Activated T-cell treated with anti-CD3 and anti-CD28 coated beads, Interleukin-2, amount 50 U/mL, for 72 hours (primary cell): ENCODE data around the gene SUN5. TPM values are rescaled to one million over a fixed set of nuclear protein-coding genes. Genes with fewer than 3 reads are reported as not detected.
A peak's percentile ranks its signal among the peaks of the same experiment; 100 is the strongest.
"Not testable (repeated sequence)": the region's sequence is repeated elsewhere in the genome, so short reads cannot be mapped to it uniquely, and the experiment has no call there.

Source experiments
- ATAC-seq, 2 donors: fragments of 150-1000 bp; cut with Tn5 transposase; replicated peaks in 1 of 2; 2 replicates each; pipeline ENCODE4 v1.10.0; 2021; ENCODE audit warnings: moderate library complexity in 2 of 2, mild to moderate bottlenecking in 1 of 2
- DNase-seq, 2 donors: peaks; one replicate each; pipeline ENCODE4 v3.0.0; 2021 to 2022; ENCODE audit warnings: mixed read lengths in 1 of 2
- H3K27ac Mint-ChIP-seq: one replicate; pipeline ENCODE4 v1.8.0; 2022; ENCODE audit warnings: mild to moderate bottlenecking, moderate library complexity, mixed read lengths
- H3K27me3 Mint-ChIP-seq: one replicate; pipeline ENCODE4 v1.8.0; 2022; ENCODE audit warnings: low read depth, mixed read lengths
- H3K36me3 Mint-ChIP-seq, 2 donors: one replicate each; pipeline ENCODE4 v1.8.0; 2022; ENCODE audit warnings: mixed read lengths in 2 of 2, mild to moderate bottlenecking in 1 of 2; ENCODE audit not compliant: insufficient read depth in 2 of 2
- H3K4me1 Mint-ChIP-seq: one replicate; pipeline ENCODE4 v1.8.0; 2022; ENCODE audit warnings: low read depth, mixed read lengths
- H3K4me3 Mint-ChIP-seq, 2 donors: one replicate each; pipeline ENCODE4 v1.8.0; 2022; ENCODE audit warnings: mild to moderate bottlenecking in 2 of 2, mixed read lengths in 2 of 2, moderate library complexity in 2 of 2
- H3K9me3 Mint-ChIP-seq, 2 donors: one replicate each; pipeline ENCODE4 v1.8.0; 2022; ENCODE audit warnings: mixed read lengths in 2 of 2
- total RNA-seq, 2 donors: library from RNA; stranded (reverse); gene quantifications; one replicate each; pipeline ENCODE4 v1.2.3, GENCODE V29; 2022

The SUN5 gene
- total RNA-seq, 2 donors from 2014 or later = not detected

DNA sequence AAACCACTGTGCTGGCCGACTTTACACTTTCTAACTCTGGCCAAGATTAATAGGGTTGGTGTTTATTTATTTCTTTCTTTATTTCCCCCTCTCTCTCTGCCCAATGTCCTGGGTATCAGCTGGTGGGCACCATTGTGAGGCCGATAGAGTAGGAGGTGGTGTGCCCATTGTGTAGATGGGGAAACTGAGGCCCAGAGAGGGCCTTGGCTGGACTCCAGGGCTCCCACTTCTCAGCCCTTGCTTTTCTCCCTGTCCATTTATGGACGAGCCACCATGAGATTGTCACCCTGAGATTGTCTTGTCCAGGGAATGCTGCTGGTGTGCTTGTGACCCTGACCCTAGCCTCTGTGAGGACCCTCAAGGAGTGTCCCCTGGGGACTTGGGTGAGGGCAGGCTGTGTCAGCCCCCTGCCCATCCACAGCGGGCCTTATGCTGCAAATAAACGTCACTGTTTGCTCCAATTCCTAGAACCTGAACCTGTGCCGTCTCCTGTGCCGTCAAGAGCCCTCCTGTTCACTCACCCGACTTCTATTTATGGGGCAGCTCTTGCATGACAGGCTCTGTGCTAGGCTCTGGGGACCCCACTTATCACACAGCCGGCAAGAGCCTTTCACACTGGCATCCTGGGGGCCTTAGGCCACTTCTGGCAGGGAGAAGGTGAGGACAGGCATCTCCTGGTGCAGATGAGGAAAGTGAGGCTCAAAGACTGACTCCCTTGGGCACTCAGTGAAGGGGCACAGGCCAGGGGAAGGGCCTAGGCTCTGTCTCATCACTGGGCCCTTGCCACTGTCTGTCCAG, 24.8 kb downstream of the SUN5 start:
- Mint-ChIP-seq H3K4me3 (no peak overlapping the region), H3K36me3 (peaks cover 6 to 8% of the 10 kb centered on the region in 2 donors), H3K9me3 (peaks cover 0 to 6% of the 10 kb centered on the region in 2 donors), H3K27ac (no peak overlapping the region), H3K27me3 (no peaks in the 10 kb centered on the region), H3K4me1 (peaks cover 20% of the 10 kb centered on the region)
- DNase-seq (no peak), ATAC-seq (no peak)

DNA sequence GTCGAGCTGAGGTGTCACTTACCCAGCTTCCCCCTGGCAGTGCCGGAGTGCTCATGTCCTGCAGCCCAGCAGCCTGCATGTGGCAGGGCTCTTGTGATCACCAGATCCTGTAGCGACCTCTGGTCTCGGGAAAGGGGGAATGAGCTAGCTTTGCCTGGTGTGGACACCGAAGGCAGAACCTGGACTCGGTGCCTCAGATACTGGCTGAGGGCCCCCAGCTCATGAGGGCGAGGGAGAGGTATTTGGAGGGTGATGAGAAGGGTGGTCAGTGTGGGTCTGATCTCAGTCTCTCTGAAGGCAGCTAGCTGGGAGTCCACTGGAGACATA, 26.3 kb downstream of the SUN5 start:
- DNase-seq (no peak), ATAC-seq (no peak)
- H3K27me3 Mint-ChIP-seq = no peaks in the 10 kb centered on the region
- peaks cover 35% of the 10 kb centered on the region for H3K4me1 Mint-ChIP-seq
- H3K27ac Mint-ChIP-seq = no peak overlapping the region
- no peak overlapping the region for H3K4me3 Mint-ChIP-seq
- peaks cover 6 to 8% of the 10 kb centered on the region in 2 donors for H3K36me3 Mint-ChIP-seq
- H3K9me3 Mint-ChIP-seq = peaks cover 0 to 6% of the 10 kb centered on the region in 2 donors

DNA sequence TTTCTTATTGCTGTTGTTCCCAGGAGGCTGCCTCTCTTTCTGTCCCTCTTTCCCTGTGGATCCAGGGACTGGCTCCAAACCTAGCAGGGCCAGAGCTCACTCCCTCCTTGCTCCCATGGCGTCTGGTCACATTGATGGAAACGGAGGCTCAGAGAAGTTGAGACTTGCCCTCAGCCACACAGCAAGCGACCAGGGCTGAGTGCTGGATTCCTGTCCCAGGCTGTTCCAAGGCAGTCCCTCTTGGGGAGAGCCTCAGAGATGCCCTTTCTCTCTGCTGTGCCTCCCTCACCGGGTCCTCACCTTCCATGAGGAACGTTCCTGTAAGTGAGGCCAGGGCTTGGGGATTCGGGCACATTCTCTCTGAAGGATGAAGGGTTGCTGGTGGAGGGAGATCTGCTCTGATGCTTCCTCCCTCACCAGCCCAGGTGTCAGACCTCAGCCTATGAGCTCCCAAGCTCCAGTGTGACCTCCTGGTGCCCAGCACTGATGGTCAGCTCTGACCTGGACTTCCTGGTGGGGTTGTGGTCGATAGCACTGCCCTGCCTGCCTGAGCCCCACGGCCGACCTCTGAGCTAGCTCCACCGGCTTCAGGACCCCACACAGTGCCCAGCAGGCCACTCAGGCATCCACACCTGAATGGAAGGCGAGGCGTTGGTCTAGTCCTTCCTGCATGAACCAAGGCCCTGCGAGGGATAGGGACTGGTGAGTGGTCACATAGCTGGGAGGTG, 26.8 kb downstream of the SUN5 start:
- no peak overlapping the region for H3K4me3 Mint-ChIP-seq
- peaks cover 0 to 6% of the 10 kb centered on the region in 2 donors for H3K9me3 Mint-ChIP-seq
- no peak overlapping the region for H3K27ac Mint-ChIP-seq
- H3K36me3 Mint-ChIP-seq = peaks cover 6 to 8% of the 10 kb centered on the region in 2 donors
- DNase-seq (no peak), ATAC-seq (no peak)
- no peaks in the 10 kb centered on the region for H3K27me3 Mint-ChIP-seq
- peaks cover 40% of the 10 kb centered on the region for H3K4me1 Mint-ChIP-seq

DNA sequence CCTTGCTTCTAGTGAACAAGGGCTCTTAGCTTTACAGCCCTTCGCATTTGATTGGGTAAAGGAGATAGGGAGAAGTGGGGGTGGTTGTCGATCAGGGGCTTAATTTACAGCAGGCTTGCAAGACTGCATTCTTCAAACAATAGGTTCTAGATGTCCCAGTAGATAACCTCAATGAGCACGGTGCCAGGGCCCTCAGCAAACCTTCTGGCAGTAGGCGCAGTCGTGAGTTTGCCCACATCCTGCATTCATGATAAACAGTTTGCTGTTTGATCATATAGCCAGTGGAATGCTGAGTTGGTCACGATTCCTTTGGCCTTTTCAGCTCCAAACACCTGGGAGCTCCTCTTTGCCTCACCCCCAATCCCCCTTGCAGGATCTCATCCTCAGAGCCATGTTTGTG, 27.5 kb downstream of the SUN5 start:
- Mint-ChIP-seq H3K9me3 (peaks cover 0 to 6% of the 10 kb centered on the region in 2 donors), H3K27me3 (no peaks in the 10 kb centered on the region), H3K27ac (no peak overlapping the region), H3K4me1 (peaks cover 41% of the 10 kb centered on the region), H3K4me3 (no peak overlapping the region), H3K36me3 (peaks cover 6 to 8% of the 10 kb centered on the region in 2 donors)
- DNase-seq = no peak
- ATAC-seq = no peak

GRCh38 chr20:32975698-32976674, 28.2 kb downstream of the SUN5 start:
- ATAC-seq = no peak
- H3K4me1 Mint-ChIP-seq = peaks cover 41% of the 10 kb centered on the region
- peaks cover 0 to 6% of the 10 kb centered on the region in 2 donors for H3K9me3 Mint-ChIP-seq
- no peak for DNase-seq
- no peaks in the 10 kb centered on the region for H3K27me3 Mint-ChIP-seq
- H3K4me3 Mint-ChIP-seq = no peak overlapping the region
- peaks cover 6 to 8% of the 10 kb centered on the region in 2 donors for H3K36me3 Mint-ChIP-seq
- peak overlapping the region; percentile 74 for H3K27ac Mint-ChIP-seq

- not testable (repeated sequence) for H3K27me3 Mint-ChIP-seq, H3K9me3 Mint-ChIP-seq, H3K36me3 Mint-ChIP-seq, DNase-seq, ATAC-seq
- Mint-ChIP-seq H3K4me1 (peaks cover 43% of the 10 kb centered on the region), H3K27ac (peak overlapping the region; percentile 74), H3K4me3 (peak overlapping the region in 1 of 2 donors; percentile 15)
Observed at GRCh38 chr20:32975121-32975520, 29.1 kb downstream of the SUN5 start.

DNA sequence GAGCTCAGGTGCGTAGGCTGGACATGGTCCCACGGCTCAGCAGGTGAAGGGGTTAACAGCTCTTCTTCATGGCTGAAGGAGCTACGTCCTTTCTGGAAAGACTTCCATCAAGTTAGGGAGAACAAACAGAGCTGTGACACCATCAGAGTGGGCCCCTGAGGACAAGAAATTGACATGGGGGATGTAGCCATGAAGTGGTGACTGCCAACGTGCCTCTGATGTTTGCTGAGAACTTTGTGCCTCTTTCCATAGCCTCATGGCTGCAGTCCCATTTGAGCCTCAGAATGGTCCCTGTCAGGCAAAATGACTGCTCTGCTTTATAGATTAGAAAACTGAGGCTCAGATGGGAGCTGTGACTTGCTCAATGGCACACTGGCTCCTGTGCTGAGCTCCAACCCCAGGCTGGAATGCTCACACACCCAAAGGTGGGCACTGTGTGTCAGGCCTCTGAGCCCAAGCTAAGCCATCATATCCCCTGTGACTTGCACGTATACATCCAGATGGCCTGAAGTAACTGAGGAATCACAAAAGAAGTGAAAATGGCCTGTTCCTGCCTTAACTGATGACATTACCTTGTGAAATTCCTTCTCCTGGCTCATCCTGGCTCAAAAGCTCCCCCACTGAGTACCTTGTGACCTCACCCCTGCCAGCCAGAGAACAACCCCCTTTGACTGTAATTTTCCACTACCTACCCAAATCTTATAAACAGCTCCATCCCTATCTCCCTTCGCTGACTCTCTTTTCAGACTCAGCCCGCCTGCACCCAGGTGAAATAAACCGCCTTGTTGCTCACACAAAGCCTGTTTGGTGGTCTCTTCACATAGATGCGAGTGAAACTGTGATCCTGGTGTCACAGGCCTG, 29.8 kb downstream of the SUN5 start:
- not testable (repeated sequence) for H3K9me3 Mint-ChIP-seq, DNase-seq, H3K36me3 Mint-ChIP-seq, H3K27me3 Mint-ChIP-seq, H3K4me3 Mint-ChIP-seq, ATAC-seq
- peaks cover 50% of the 10 kb centered on the region for H3K4me1 Mint-ChIP-seq
- H3K27ac Mint-ChIP-seq = peak overlapping the region; percentile 74

DNA sequence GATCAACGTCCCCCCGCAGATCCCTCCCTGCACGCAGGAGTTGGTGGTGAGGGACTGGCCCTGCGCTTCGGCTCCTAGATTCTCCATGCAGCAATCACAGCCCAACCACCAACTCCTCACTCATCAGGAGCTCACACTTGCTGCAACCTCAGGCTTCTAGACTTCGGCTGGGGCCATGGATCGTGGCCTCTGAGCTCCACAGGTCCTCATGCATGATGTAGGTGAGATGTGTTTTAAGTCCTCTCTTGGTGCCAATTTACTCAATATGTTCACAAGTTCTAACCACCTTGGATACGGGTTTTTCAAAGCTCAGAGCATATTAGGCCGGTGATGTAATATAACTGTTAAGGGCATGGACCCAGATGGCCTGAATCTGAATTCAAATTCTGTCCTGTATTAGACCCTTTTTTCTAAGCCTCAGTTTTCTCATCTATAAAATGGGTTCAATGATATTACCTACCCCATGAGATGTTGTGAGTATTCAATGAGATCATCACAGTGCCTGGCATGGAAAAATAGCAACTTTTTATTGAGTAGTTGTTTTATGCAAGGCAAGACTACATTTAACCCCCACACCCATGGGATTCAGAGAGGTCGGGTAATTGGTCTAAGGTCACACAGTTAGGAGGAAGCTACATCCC, 31.0 kb downstream of the SUN5 start:
- no peaks in the 10 kb centered on the region for H3K27me3 Mint-ChIP-seq
- ATAC-seq (no peak), DNase-seq (no peak)
- peak overlapping the region; percentile 30 for H3K27ac Mint-ChIP-seq
- H3K4me1 Mint-ChIP-seq = peaks cover 62% of the 10 kb centered on the region
- no peak overlapping the region for H3K4me3 Mint-ChIP-seq
- H3K9me3 Mint-ChIP-seq = peaks cover 0 to 8% of the 10 kb centered on the region in 2 donors
- peaks cover 6 to 8% of the 10 kb centered on the region in 2 donors for H3K36me3 Mint-ChIP-seq

- peak; percentile 76 to 77 for ATAC-seq
- peaks cover 70% of the 10 kb centered on the region for H3K4me1 Mint-ChIP-seq
- H3K27me3 Mint-ChIP-seq = no peaks in the 10 kb centered on the region
- H3K4me3 Mint-ChIP-seq = no peak overlapping the region
- DNase-seq = peak; percentile 82 to 88
- no peak overlapping the region for H3K27ac Mint-ChIP-seq
- peaks cover 0 to 8% of the 10 kb centered on the region in 2 donors for H3K9me3 Mint-ChIP-seq
- H3K36me3 Mint-ChIP-seq = peaks cover 6 to 8% of the 10 kb centered on the region in 2 donors
Observed at GRCh38 chr20:32972181-32973076, 31.8 kb downstream of the SUN5 start.

DNA sequence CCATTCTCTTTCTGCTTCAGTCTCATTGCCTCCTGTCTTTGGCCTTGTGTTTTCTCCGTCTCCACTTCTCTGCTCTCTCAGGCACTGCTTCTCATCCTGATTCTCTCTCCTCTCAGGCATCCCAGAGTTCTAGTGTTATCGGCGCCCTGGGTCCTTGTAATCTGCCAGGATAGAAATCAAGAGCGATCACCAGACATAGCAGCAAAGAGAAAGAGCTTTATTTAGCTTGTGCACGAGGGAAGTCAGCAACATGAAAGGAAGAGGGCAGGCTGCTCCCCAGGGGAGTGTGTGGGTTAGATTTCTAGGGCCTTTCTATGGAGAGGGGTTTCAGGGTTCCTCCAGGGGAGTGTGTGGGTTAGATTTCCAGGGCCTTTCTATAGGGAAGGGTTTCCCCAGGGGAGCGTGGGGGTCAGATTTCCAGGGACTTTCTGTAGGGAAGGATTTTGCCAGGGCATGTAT, 32.5 kb downstream of the SUN5 start:
- Mint-ChIP-seq H3K27ac (no peak overlapping the region), H3K36me3 (peaks cover 4 to 6% of the 10 kb centered on the region in 2 donors), H3K9me3 (peaks cover 0 to 8% of the 10 kb centered on the region in 2 donors), H3K27me3 (no peaks in the 10 kb centered on the region), H3K4me3 (no peak overlapping the region), H3K4me1 (peaks cover 74% of the 10 kb centered on the region)
- ATAC-seq (peak; percentile 10 to 12), DNase-seq (peak in 1 of 2 donors; percentile 24)

GRCh38 chr20:32970973-32971300, 33.3 kb downstream of the SUN5 start:
- Mint-ChIP-seq H3K27me3 (no peaks in the 10 kb centered on the region), H3K27ac (no peak overlapping the region), H3K4me3 (peak overlapping the region in 1 of 2 donors; percentile 18), H3K9me3 (peaks cover 0 to 2% of the 10 kb centered on the region in 2 donors), H3K36me3 (no peaks in the 10 kb centered on the region), H3K4me1 (peaks cover 76% of the 10 kb centered on the region)
- no peak for ATAC-seq
- DNase-seq = peak in 1 of 2 donors; percentile 27
